HepG2 (cell line): ENCODE data around the gene SALL4. TPM values are rescaled to one million over a fixed set of nuclear protein-coding genes. Genes with fewer than 3 reads are reported as not detected.
A peak's percentile ranks its signal among the peaks of the same experiment; 100 is the strongest.

Source experiments
- ATF2 ChIP-seq: sonication (generic); formaldehyde crosslinking; IDR thresholded peaks from 2 replicates; pipeline ENCODE4 v1.4.0; 2020; ENCODE audit warnings: missing genetic modification reagents
- ATF3 ChIP-seq: sonication (generic); formaldehyde crosslinking; IDR thresholded peaks from 2 replicates; pipeline ENCODE4 v1.4.0; 2020; ENCODE audit warnings: missing genetic modification reagents
- FOXC1 ChIP-seq: sonication (generic); formaldehyde crosslinking; IDR thresholded peaks from 2 replicates; pipeline ENCODE4 v1.8.0; 2022; ENCODE audit warnings: mild to moderate bottlenecking, missing genetic modification reagents, borderline replicate concordance
- GABPA ChIP-seq, 2 experiments: IDR thresholded peaks; 2 replicates each; pipeline ENCODE4 v1.6.1; 2011 to 2016; ENCODE audit warnings: low read depth in 2 of 2, low read length in 1 of 2, missing biosample characterization in 1 of 2, missing genetic modification characterization in 1 of 2
- HNF4G ChIP-seq, 2 experiments: sonication (generic) in 1 of 2; formaldehyde crosslinking in 1 of 2; IDR thresholded peaks; 2 replicates each; pipeline versions ENCODE4 v1.4.0 to v1.6.1; 2011 to 2020; ENCODE audit warnings: borderline replicate concordance in 2 of 2, low read depth in 2 of 2, mild to moderate bottlenecking in 2 of 2, low read length in 1 of 2, missing genetic modification reagents in 1 of 2, moderate library complexity in 1 of 2
- MBD4 ChIP-seq: IDR thresholded peaks from 2 replicates; pipeline ENCODE4 v1.6.1; 2012; ENCODE audit warnings: low read length, inconsistent platforms, borderline replicate concordance
- MEIS1 ChIP-seq: sonication (generic); formaldehyde crosslinking; IDR thresholded peaks from 2 replicates; pipeline ENCODE4 v1.9.0; 2021; ENCODE audit warnings: mild to moderate bottlenecking, missing genetic modification reagents, moderate library complexity, borderline replicate concordance
- NR2F2 ChIP-seq: IDR thresholded peaks from 2 replicates; pipeline ENCODE4 v1.6.1; 2012; ENCODE audit warnings: low read depth, inconsistent platforms, borderline replicate concordance
- NRL ChIP-seq: sonication (generic); formaldehyde crosslinking; IDR thresholded peaks from 2 replicates; pipeline ENCODE4 v1.5.0; 2020; ENCODE audit warnings: missing genetic modification reagents, mild to moderate bottlenecking, moderate library complexity, borderline replicate concordance
- PHF8 ChIP-seq: sonication (generic); formaldehyde crosslinking; IDR thresholded peaks from 2 replicates; pipeline ENCODE4 v1.5.0; 2020; ENCODE audit warnings: missing genetic modification reagents
- RARG ChIP-seq: sonication (generic); formaldehyde crosslinking; IDR thresholded peaks from 2 replicates; pipeline ENCODE4 v1.4.0; 2020; ENCODE audit warnings: low read depth, mild to moderate bottlenecking, missing genetic modification reagents
- REL ChIP-seq: sonication (generic); formaldehyde crosslinking; conservative IDR thresholded peaks from 2 replicates; pipeline ENCODE4 v1.8.0; 2022; ENCODE audit warnings: mild to moderate bottlenecking, missing genetic modification reagents, moderate library complexity
- SATB2 ChIP-seq: sonication (generic); formaldehyde crosslinking; IDR thresholded peaks from 2 replicates; pipeline ENCODE4 v1.5.0; 2020; ENCODE audit warnings: missing genetic modification reagents
- TBX2 ChIP-seq: sonication (generic); formaldehyde crosslinking; IDR thresholded peaks from 2 replicates; pipeline ENCODE4 v1.5.0; 2020; ENCODE audit warnings: missing genetic modification reagents, mild to moderate bottlenecking, borderline replicate concordance
- THAP11 ChIP-seq: IDR thresholded peaks from 2 replicates; pipeline ENCODE4 v1.6.1; 2016; ENCODE audit warnings: missing biosample characterization, missing genetic modification reagents
- TRAFD1 ChIP-seq: sonication (generic); formaldehyde crosslinking; IDR thresholded peaks from 2 replicates; pipeline ENCODE4 v1.5.1; 2020; ENCODE audit warnings: missing genetic modification reagents, mild to moderate bottlenecking, borderline replicate concordance
- ZNF30 ChIP-seq: sonication (generic); formaldehyde crosslinking; IDR thresholded peaks from 2 replicates; pipeline ENCODE4 v1.5.0; 2020; ENCODE audit warnings: mild to moderate bottlenecking, missing genetic modification reagents
- ZNF317 ChIP-seq: sonication (generic); formaldehyde crosslinking; IDR thresholded peaks from 2 replicates; pipeline ENCODE4 v1.5.0; 2020; ENCODE audit warnings: mild to moderate bottlenecking, missing genetic modification reagents
- ZNF335 ChIP-seq: sonication (generic); formaldehyde crosslinking; IDR thresholded peaks from 2 replicates; pipeline ENCODE4 v1.4.0; 2020; ENCODE audit warnings: missing genetic modification reagents
- ZNF367 ChIP-seq: sonication (generic); formaldehyde crosslinking; IDR thresholded peaks from 2 replicates; pipeline ENCODE4 v1.4.0; 2020; ENCODE audit warnings: missing genetic modification reagents, borderline replicate concordance
- ZNF460 ChIP-seq: sonication (generic); formaldehyde crosslinking; IDR thresholded peaks from 2 replicates; pipeline ENCODE4 v1.5.1; 2020; ENCODE audit warnings: missing genetic modification reagents, mild to moderate bottlenecking, borderline replicate concordance
- ZNF558 ChIP-seq: sonication (generic); formaldehyde crosslinking; IDR thresholded peaks from 2 replicates; pipeline ENCODE4 v1.9.0; 2022; ENCODE audit warnings: mild to moderate bottlenecking, missing genetic modification reagents, borderline replicate concordance
- ZNF567 ChIP-seq: sonication (generic); formaldehyde crosslinking; IDR thresholded peaks from 2 replicates; pipeline ENCODE4 v1.8.1; 2023; ENCODE audit warnings: mild to moderate bottlenecking, missing genetic modification reagents, borderline replicate concordance
- ZNF577 ChIP-seq: sonication (generic); formaldehyde crosslinking; IDR thresholded peaks from 2 replicates; pipeline ENCODE4 v1.4.0; 2020; ENCODE audit warnings: mild to moderate bottlenecking, low read depth, missing genetic modification reagents, borderline replicate concordance
- ZNF782 ChIP-seq: sonication (generic); formaldehyde crosslinking; IDR thresholded peaks from 2 replicates; pipeline ENCODE4 v1.4.0; 2020; ENCODE audit warnings: missing genetic modification reagents, mild to moderate bottlenecking, borderline replicate concordance
- ZNF800 ChIP-seq: sonication (generic); formaldehyde crosslinking; IDR thresholded peaks from 2 replicates; pipeline ENCODE4 v1.4.0; 2020; ENCODE audit warnings: missing genetic modification reagents
- polyA plus RNA-seq, 8 experiments: library from polyadenylated mRNA; depleted of rRNA in 3 of 8; stranded (reverse) in 7 of 8; unstranded in 1 of 8; fragments of >200 nt; fragmentation: Illumina TruSeq in 4 of 8; extraction: Trizol in 4 of 8; gene quantifications; 2 replicates each; pipeline versions ENCODE4 v1.2.1 to v1.2.3, GENCODE V29; 2011 to 2016; ENCODE audit warnings: low read depth in 4 of 8, missing spikeins in 1 of 8, mixed read lengths in 1 of 8; ENCODE audit not compliant: insufficient read depth in 1 of 8
- total RNA-seq, 5 experiments: library from RNA; depleted of rRNA; stranded (reverse); fragments of >200 nt; fragmentation: Illumina TruSeq; extraction: Trizol; gene quantifications; 2 replicates each; pipeline ENCODE4 v1.2.3, GENCODE V29; 2016; ENCODE audit warnings: low read depth in 1 of 5

The SALL4 gene
- total and polyA plus RNA-seq, 2 of the 13 experiments (the other 11 are each of a cell fraction or from before 2014, with no cell fraction given): 0.33 to 1.8 TPM

GRCh38 chr20:51811042-51811355 lies 8.7 kb upstream of the SALL4 start (continued):
- TF ChIP-seq ZNF460 (no peak; the same call in 1 of the 2 replicates), ZNF567 (CRISPR knock-in tag) (peak; percentile 42; the same call in 1 of the 2 replicates), ZNF30 (CRISPR knock-in tag) (no peak), GABPA (IDR thresholded peaks at IDR 0.05; ENCODE audit: low read depth, low read length) (no peak), GABPA (CRISPR knock-in tag; IDR thresholded peaks at IDR 0.05; ENCODE audit: low read depth) (0 out of 2 replicates have a peak, but pooled peaks have one; percentile 29), ZNF577 (CRISPR knock-in tag) (no peak), TRAFD1 (CRISPR knock-in tag) (no peak), NR2F2 (peak; percentile 82), NRL (CRISPR knock-in tag) (no peak), ZNF335 (peak; percentile 69; the same call in 1 of the 2 replicates), ZNF558 (no peak), ZNF800 (CRISPR knock-in tag) (no peak), PHF8 (CRISPR knock-in tag) (0 out of 2 replicates have a peak, but pooled peaks have one; percentile 29), TBX2 (peak; percentile 72), REL (no peak), ZNF317 (CRISPR knock-in tag) (peak; percentile 79), MEIS1 (CRISPR knock-in tag) (no peak), FOXC1 (CRISPR knock-in tag) (no peak), ATF2 (peak; percentile 53), MBD4 (peak; percentile 56; the same call in 1 of the 2 replicates), HNF4G (IDR thresholded peaks at IDR 0.05; ENCODE audit: borderline replicate concordance, low read depth, low read length) (no peak), HNF4G (CRISPR knock-in tag; IDR thresholded peaks at IDR 0.05; ENCODE audit: borderline replicate concordance, low read depth) (peak; percentile 77; the same call in 1 of the 2 replicates), ZNF367 (no peak), ATF3 (CRISPR knock-in tag) (no peak), RARG (CRISPR knock-in tag) (no peak), THAP11 (CRISPR knock-in tag) (peak; percentile 81), ZNF782 (CRISPR knock-in tag) (no peak), SATB2 (CRISPR knock-in tag) (no peak)
